GM18861 (cell line): ENCODE data around the gene NOD2.

Source experiments
- ATAC-seq: cut with Tn5 transposase; IDR thresholded peaks from one replicate; pipeline ENCODE4 v1.9.1; 2021; ENCODE audit not compliant: unreplicated experiment

NOD2 gene

GRCh38 chr16:50712560-50712898 is 19.1 kb downstream of the NOD2 start:
- ATAC-seq, result no peak

GRCh38 chr16:50712956-50713355 is 19.6 kb downstream of the NOD2 start:
- no peak for ATAC-seq

DNA sequence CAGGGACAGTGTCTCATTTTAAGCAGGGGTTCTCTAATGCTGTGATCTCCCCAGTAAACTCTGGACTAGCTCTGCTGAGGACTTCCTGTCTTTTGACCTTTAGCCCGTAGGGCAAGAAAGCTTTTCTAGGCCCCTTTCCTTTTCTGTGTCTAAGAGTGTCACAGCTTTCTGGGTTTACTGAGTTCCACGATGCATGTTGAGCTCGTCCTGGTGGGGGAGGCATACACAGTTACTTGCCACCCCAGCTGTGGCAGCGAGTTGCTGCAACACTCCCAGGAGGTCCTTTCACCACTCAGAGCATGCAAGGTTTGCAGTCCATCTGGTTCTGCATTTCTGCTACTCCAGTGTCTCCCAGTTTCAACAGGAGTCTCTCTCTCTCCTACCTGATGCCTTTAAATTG is 23.7 kb downstream of the NOD2 start:
- ATAC-seq, result no peak

- no peak for ATAC-seq
Measured at GRCh38 chr16:50717494-50717893, 24.1 kb downstream of the NOD2 start.

- ATAC-seq, result no peak
Measured at GRCh38 chr16:50718061-50718760, 24.8 kb downstream of the NOD2 start.

DNA sequence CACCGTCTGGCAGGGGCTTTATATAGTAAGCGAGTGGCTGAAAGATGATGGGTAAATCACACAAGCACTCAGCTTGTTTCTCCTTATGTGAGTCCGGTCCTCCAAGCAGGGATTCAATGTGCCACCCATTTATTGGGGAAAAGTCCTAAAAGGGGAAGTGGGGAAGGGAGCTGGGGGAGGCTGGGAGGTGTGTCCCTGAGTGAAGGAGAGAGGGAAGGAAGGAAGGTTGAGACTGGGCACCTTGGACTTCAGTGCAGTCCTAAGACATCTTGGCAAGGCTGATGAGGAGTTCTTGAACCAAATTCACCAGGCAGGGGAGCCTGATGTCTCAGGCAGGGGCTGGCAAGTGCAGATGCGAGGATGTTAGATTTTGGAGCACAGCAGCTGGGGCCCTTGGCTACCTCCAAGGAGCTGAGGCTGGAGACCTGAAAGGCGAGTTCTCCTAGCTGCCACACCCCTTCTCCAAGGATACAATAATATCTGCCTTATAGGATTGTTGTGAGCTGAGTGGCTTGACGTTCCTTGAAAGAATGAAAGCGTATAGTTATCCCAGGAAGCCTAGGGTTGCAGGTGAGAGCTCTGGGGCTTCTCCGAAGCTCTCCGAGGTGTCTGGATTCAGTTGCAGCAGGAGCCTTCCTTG is 25.5 kb downstream of the NOD2 start:
- ATAC-seq, result no peak

GRCh38 chr16:50719401-50720337 is 26.3 kb downstream of the NOD2 start:
- no peak for ATAC-seq

- no peak for ATAC-seq
Measured at GRCh38 chr16:50721549-50722404, 28.4 kb downstream of the NOD2 start.

- no peak for ATAC-seq
Measured at GRCh38 chr16:50722405-50722737, 29.0 kb downstream of the NOD2 start.

DNA sequence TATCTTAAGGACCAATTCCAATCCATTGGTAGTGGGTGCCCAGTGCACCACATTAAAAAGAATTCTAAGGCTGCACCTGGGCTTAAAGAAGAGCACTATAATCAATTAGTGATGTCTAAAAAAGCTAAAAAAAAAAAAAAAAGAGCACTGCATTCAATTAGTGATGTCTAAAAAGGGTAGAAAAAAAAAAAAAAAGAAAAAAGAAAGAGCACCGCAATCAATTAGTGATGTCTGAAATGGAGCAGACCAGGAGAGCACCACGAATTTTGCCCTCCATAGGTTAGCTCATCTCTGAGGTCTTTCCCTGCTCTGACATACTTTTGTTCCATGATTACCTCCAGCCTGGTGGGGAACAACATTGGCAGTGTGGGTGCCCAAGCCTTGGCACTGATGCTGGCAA is 29.6 kb downstream of the NOD2 start:
- ATAC-seq, result no peak

- ATAC-seq, result no peak
Measured at GRCh38 chr16:50724306-50724705, 30.9 kb downstream of the NOD2 start.

DNA sequence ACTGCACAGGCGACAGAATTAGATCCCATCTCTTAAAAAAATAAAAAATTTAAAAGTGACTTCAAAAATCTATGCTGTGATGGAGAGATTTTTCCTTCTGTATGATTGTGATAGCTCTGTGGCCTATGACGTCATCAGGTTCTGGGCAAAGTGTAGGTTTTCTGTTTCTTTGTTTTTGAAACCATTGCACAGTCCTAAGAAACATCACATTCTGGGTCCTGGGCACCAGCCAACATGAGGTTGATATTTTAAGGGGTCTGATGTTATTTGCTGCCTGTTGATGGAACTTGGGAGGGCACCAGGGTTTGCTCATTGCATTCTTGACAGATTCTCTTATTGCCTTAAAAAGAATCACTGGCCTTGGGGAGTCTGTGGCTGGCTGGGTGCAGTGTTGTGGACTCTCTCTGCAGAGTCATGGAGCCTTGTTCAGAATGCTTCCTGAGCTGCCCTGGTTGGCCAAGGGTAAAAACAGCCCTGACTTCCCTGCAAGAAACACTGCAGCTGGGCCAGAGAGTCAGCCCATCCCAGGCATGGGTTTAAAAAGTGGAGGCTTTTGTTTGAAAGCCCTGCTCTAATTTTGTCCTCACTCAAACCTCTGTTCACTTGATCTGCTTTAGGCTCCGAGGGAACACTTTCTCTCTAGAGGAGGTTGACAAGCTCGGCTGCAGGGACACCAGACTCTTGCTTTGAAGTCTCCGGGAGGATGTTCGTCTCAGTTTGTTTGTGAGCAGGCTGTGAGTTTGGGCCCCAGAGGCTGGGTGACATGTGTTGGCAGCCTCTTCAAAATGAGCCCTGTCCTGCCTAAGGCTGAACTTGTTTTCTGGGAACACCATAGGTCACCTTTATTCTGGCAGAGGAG is 38.0 kb downstream of the NOD2 start:
- no peak for ATAC-seq

DNA sequence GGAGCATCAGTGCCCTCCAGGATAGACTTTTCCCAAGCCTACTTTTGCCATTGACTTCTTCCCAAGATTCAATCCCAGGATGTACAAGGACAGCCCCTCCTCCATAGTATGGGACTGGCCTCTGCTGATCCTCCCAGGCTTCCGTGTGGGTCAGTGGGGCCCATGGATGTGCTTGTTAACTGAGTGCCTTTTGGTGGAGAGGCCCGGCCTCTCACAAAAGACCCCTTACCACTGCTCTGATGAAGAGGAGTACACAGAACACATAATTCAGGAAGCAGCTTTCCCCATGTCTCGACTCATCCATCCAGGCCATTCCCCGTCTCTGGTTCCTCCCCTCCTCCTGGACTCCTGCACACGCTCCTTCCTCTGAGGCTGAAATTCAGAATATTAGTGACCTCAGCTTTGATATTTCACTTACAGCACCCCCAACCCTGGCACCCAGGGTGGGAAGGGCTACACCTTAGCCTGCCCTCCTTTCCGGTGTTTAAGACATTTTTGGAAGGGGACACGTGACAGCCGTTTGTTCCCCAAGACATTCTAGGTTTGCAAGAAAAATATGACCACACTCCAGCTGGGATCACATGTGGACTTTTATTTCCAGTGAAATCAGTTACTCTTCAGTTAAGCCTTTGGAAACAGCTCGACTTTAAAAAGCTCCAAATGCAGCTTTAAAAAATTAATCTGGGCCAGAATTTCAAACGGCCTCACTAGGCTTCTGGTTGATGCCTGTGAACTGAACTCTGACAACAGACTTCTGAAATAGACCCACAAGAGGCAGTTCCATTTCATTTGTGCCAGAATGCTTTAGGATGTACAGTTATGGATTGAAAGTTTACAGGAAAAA is 38.8 kb downstream of the NOD2 start:
- ATAC-seq, result no peak

GRCh38 chr16:50733468-50733867 is 40.1 kb downstream of the NOD2 start:
- ATAC-seq, result no peak

GRCh38 chr16:50735629-50736122 is 42.3 kb downstream of the NOD2 start:
- ATAC-seq, result no peak

DNA sequence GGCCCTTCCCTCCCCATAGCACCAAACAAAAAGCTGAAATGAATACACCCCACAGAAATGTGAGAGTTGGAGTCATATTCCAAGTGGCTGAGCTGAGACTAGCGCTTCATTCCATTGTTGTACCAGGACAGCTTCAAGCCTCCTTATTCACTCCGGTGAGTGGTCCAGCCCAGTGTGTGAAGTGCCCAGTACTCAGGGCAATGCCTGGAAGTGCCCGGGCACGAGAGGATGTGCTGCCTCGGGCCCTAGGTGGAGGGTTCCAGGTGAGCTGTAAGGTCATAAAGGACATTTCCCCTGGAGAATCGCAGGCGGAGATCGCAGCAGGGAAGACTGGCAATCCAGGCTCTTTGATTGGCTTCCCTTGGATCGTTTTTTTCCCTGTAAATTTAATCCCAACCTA is 43.0 kb downstream of the NOD2 start:
- ATAC-seq, result no peak

- ATAC-seq, result no peak
Measured at GRCh38 chr16:50737420-50737959, 44.1 kb downstream of the NOD2 start.

DNA sequence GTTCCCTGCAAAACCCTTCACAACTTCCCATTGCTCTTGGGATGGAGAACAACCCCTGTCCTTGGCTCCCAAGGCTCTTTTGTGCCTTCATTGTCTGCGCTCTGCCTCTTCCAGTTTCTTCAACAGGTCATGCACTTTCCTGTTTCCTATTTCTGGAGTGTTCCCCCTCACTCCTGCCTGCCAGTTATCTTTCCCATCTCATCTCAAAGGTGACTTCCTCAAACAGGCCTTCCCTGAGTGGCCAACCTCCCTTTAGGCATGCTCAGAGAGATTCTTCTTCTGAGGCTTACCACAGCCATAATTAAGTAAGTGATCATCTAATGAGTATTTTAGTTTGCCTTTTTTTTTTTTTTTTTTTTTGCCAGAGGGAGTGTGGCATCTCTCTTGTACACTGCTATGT is 45.6 kb downstream of the NOD2 start:
- no peak for ATAC-seq

DNA sequence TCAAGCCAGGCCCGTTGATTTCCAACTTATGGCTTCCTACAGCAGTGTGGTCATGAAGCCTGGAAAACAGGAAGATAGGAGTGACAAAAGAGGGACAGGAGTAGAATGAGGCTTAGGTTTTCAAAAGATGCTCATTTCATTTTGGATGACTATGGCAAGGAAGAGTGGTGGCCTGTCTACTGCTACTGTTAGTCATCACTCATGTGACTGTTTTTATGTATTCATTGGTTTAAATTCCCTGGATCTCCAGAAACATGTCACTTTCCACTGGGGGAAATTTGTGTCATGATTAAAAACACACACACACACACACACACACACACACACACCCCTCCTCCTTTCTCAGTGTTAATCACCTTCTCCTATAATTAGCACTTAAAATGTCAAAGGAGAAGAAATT is 47.3 kb downstream of the NOD2 start:
- ATAC-seq, result no peak
